NCI-H146 treated with DMSO at 0.1 percent for 48 hours (cell line): ENCODE results near the gene ESYT3.
"Not testable (repeated sequence)": the region's sequence is repeated elsewhere in the genome, so short reads cannot be mapped to it uniquely, and the experiment has no call there.

Source experiments
- DNase-seq: peaks from one replicate; lab custom pipeline; 2025; ENCODE audit not compliant: unreplicated experiment; lab: John Stamatoyannopoulos, UW

ESYT3 gene

GRCh38 chr3:138441256-138441655, 6.8 kb downstream of the ESYT3 start:
- no peak for DNase-seq

DNA sequence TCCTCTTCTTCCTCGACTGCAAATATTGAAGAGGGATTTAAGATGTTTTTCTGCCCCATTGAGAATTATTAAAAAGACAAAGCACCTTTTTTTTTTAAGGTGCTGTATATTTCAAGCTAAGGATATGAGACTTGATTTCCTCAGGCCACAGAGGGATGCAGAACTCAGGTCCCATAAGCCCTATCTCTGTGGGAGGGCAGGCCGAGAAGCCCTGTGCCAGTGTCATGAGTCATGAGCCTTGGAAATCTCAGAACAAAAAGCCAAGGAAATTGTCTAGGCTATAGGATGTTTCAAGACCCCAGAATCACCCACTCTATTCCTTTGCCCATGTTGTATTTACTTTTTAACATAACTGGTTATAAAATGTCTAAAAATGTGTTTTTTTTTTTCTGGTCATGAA, 7.3 kb downstream of the ESYT3 start:
- no peak for DNase-seq

DNA sequence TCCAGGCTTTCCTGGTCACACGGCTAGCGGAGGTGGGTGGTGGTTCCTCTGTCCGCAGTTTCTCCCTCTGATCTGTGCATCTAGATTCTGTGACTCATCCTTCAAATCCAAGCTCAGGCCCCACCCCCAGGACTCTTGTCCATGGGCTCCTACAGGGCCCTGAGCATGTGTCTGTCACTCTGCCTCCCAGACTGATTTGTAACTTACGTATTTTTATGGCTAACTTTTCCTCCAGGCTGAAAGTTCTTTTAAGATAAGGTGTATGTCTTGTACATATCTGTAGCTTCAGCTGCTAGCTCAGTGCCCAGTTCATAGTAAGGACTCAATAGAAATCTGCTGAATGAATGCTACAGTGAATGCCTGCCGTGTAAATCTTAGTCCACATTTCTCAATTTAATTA, 8.0 kb downstream of the ESYT3 start:
- no peak for DNase-seq

DNA sequence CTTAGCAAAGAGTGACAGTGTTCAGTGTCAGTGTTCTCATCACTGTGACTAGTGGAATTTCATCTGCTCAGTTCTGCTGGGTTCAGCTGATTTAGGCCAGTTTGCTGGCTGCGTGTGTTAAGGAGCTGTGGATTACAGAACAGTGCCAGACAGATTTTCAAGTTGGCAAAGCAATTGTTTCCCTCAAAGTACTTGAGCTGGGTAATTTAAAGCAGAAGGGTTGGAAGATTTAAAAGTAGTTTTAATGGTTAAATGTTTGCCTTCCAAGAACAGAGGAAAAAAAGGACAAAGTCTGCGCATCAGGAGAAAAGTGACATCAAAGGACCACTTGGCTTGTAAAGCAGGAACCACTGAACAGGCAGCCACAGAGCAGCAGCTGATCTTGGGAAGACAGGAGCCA, 8.7 kb downstream of the ESYT3 start:
- DNase-seq: no peak

DNA sequence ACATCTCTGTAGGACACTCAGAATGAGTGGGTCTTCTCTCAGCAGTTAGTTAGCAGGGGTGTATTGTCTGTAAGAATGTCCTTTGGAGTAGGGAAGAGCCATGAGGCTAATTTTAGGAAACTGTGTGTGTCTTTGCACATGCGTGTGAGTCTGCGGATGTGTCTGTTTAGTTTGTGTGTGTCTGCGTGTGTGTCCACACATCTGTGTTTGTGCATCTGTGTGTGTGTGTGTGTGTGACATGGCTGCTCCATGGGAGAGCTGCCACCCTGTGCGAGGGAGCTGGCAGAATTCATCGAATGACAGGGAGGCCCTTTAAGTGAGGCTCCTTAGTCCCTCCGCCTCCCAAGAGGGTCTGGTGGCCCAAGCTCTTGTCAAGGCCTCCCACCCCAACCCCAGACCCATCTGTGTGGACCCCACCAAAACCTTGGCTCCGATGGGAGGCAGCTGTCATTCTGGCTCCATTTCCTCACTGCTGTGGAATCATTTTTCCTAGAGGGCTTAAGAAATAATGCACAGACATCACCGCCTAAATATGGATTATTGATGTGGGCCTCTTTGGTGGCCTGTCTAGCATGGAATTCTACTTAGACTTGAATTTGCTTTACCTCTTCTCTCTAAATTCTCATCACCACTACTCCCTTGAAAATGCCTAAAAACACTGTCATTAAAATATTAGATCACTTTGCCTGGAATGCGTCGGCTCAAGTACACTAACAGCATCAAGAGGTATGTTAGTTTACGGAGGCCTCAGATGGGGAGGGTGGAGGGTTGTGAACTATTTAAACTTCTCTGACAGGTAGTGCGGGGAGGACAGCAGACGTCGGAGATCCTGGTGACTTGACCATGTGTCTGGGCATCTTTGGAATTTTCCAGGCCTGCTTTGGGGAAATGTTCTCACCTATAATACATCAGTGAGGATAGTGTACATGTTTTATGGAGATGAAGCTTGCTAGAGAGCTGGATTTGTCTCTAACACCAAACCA, 9.4 kb downstream of the ESYT3 start:
- no peak for DNase-seq

DNA sequence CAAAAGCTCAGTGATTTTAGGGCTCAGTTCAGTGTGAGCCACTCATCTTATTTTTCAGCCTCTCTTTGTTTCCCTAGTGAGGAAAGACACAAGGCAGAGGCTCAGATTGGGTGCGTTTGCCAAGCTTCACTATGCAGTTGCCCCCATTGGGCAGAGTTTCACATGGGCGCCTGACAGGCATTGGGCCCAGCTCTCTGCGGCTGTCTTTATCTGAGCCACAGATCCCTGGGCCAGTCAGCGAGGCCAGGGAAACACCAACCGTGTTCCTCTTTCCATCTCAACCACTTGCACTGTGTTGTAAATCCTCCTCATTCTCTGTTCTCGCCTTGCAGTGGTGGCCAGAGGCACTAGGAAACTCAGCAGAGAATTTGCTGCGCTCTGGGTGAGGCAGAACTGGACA, 10.8 kb downstream of the ESYT3 start:
- no peak for DNase-seq

DNA sequence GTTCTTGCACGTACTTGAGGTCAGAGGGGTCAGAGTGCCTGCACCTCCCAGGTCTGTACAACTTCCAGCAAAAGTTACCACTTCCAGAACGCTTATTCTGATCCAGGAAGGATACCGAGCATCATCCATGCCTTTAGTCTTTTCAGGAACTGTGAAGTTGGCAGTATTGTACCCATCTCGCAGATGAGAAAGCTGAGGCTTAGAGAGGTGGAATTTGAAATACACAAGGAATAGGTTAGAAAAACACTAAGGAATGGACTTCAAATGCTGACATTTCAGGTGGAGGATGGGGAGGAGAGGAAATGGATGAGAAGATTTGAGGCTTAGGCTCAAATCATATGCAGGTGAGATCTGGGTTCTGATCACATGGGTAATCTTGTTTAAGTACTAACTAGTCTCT, 11.2 kb downstream of the ESYT3 start:
- DNase-seq: no peak

- no peak for DNase-seq
Observed at GRCh38 chr3:138448631-138449030, 14.2 kb downstream of the ESYT3 start.

DNA sequence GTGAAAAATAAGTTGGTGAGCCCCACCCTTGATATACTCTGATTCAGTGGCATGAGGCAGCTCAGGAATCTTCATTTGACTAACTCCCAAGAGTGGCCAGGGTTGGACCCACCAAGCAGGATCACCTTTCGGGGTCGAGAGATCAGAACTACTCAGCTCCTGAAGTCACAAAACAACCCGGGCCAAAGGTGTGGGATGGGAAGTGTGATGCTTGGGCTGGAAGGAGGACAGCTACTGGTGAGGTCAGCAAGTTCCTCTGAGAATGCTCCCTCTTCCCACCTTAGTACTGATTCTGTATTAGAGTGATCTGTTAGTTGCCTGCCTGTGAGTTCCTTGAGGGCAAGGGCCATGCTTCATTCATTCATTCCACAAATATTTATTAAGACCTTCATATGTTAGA, 15.1 kb downstream of the ESYT3 start:
- DNase-seq: no peak

GRCh38 chr3:138450181-138450580, 15.8 kb downstream of the ESYT3 start:
- DNase-seq: no peak

DNA sequence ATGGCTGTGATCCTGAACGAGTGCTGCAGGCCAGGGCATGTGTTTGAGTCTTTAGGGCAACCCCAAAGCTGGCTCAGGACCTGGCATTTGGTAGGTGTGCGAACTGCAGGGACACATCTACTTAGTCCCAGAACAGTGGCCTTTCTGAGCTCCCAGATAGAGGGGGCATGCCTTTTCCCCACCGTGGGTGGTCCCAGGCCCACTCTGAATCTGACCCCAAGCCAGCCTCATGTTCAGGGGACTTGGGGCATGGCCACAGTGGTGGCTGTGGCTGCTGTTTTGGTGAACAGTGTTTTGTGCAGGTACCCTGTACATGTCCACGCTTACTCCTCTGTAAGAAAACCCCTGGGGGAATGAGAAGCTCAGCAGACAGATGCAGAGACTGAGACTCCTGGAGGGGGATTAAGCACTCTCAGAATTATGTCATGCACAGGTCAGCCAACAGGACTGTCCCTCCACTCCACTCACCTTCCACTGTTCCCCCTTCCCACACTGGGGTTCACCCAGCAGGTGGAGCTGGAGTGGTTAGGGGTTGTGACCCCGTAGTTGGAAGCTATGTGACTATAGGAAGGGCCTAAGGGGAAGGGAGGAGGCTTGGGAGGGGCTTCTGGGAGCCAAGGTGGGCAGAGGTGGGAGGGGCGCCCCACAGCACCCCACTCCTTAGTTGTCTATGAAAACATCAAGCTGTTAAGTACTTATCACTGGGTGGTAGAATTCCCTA, 16.4 kb downstream of the ESYT3 start:
- DNase-seq: no peak

DNA sequence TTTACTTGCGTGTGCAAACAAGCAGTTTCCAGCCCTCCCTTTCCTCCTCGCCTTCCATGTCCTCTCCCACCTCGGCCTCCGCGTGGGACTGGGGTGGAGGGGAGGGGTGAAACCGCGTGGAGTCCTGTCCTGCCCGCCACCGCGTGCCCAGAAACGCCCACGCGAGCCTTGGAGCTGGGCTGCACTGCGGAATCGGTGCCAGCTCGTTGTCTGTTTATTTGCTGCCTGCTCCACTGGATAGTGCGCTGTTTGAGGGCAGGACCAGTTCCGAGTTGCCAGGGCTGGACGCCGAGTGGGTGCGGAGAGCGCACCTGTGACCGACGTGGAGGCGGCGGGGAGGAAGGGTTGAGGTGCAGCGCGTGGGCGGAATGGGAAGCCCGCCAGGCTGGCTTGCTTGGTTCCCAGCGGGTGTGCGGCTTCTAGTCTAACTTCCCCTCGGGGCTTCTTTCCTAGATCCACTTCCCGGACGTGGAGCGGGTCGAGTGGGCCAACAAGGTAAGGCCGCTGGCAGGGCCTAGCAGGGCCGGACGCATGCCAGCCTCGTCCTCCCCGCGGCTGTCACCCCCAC, 17.3 kb downstream of the ESYT3 start:
- DNase-seq: no peak

- no peak for DNase-seq
Observed at GRCh38 chr3:138452436-138452835, 18.0 kb downstream of the ESYT3 start.

- DNase-seq: not testable (repeated sequence)
Observed at GRCh38 chr3:138453940-138454339, 19.5 kb downstream of the ESYT3 start.

DNA sequence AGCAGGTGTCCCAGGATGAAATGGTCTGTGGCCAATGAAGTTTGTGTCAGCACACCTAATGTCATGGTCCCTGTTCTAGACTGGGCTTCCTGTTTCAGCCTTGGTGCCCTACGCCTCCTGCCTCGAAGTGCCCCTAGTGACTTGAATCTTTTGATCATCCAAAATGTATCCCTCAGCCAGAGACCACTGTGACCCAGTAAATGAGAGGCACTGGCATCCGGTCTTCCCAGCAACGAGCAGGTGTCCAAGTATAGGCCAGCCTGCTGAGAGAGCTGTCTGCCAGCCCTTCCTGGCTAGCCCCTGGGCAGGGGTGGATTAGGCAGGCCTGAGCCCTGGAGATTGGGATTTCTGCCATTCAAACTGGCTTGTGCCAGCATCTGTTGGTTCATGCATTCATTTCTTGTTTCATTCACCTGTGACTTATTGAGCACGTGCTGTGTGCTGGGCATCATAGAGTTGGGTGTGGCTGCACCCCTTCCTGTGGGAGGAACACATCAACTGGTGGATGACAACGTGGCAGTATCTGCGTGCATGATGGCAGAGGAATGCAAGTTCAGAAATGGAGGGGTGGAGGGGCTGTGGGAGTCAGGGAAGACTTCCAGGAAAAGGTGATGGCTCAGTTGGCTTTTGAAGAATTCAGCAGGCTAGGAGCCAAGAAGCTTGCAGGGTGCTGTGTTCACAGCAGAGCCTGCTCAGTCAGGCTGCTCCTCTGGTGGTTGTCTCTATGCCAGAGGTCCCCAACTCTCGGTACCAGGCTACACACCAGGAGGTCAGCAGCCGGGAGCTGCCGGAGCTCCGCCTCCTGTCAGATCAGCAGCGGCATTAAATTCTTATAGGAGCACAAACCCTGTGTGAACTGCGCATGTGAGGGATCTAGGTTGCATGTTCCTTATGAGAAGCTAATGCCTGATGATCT, 21.6 kb downstream of the ESYT3 start:
- no peak for DNase-seq

DNA sequence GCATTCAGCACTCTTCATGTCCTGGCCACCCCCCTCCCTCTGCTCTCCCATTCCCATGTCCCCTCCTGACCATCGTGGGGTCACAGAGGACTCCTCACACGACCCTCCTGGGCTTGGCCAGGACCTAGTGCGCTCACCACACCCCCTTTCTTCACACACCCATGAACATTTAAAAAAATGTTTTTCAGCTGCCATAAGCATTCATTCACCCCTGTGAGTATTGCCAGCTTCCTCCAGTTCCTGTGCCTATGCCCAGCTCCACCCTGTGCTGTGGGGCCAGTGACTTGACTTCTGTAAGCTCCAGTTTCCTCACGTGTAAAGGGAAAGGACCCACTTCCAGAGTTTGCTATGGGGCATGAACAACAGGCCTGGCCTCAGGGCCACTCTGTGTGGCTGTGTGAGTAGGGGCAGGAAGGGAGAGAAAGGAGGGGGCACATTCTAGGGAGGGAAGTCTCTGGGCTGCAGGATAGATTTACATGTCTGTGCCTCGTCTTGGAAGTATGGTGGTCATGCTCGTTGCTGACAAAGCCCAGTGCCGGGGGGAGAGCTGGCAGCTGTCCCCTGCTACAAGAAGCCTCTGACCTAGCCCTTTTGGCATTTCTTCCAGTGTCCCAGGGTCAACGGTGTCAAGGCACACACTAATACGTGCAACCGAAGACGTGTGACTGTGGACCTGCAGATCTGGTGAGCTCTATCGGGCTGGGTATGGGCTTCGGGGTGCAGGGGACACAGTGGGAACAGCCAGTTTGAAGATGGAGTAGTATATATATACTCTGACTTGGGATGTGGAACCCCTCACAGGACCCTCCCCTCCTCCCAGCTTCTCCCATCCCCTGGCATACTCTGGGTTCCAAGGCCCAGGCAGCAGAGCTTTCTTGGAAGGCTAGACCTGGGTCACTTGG, 22.8 kb downstream of the ESYT3 start:
- no peak for DNase-seq

- no peak for DNase-seq
Observed at GRCh38 chr3:138457863-138458735, 23.7 kb downstream of the ESYT3 start.

DNA sequence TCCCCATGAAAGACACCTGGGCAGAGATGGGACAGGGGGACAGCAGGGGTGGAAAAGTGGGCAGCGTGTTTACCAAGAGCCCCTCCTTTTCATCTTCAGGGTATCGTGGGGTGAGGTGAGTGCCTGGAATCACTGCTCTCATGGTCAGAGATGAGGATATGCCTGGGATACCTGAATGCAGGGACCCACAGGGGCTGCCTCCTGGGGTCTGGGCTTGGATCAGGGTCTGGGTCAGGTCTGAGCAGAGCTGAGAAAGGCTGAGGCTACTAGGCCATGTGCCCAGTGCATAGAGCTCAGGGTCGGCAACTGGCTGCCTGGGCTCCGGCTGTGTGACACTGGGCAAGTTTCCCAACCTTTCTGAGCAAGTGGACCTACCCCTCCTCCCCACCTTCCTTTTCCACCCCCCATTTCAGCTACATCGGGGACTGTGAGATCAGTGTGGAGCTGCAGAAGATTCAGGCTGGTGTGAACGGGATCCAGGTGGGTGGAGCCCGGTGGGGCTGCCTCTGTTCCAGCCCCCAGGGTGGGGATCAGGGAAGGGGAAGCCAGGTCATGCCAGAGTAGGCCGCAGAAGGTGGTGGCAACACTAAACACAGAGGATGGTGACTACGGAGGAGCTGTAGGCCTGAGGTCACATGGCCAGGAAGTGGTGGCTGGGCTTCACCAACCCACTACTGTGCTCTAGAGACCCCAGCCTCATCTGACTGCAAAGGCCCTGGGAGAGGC, 24.5 kb downstream of the ESYT3 start:
- DNase-seq: no peak
